Prostate gland (tissue), 2 donors: ENCODE data around the gene SLC16A12. TPM values are rescaled to one million over a fixed set of nuclear protein-coding genes. Genes with fewer than 3 reads are reported as not detected.
"Not testable (repeated sequence)": the region's sequence is repeated elsewhere in the genome, so short reads cannot be mapped to it uniquely, and the experiment has no call there.

Source experiments
- DNase-seq: peaks from one replicate; pipeline ENCODE4 v3.0.0-alpha.2; 2019; ENCODE audit warnings: low spot score
- H3K27ac ChIP-seq, 2 donors: fragments of 200-600 bp; sonication (generic); 2 replicates each; pipeline ENCODE4 v1.5.1; 2017 to 2019
- H3K27me3 ChIP-seq: fragments of 200-600 bp; sonication (generic); replicated peaks from 2 replicates; pipeline ENCODE4 v1.5.1; 2019; ENCODE audit not compliant: insufficient read depth
- H3K36me3 ChIP-seq, 2 donors: fragments of 200-600 bp; sonication (generic); 1 replicate in 1 of 2; 2 replicates in 1 of 2; pipeline versions ENCODE4 v1.5.1 to v1.8.1; 2017 to 2019
- H3K4me1 ChIP-seq: fragments of 200-600 bp; sonication (generic); replicated peaks from 2 replicates; pipeline ENCODE4 v1.5.1; 2019
- H3K4me3 ChIP-seq, 2 donors: fragments of 200-600 bp; sonication (generic); 2 replicates each; pipeline ENCODE4 v1.5.1; 2017 to 2019
- H3K9me3 ChIP-seq: fragments of 200-600 bp; sonication (generic); 2 replicates; pipeline ENCODE4 v1.5.1; 2017
- POLR2A ChIP-seq: fragments of 450-650 bp; IDR thresholded peaks from one replicate; pipeline ENCODE4 v1.6.1; 2016; ENCODE audit warnings: antibody characterized with exemption, mild to moderate bottlenecking
- POLR2AphosphoS5 ChIP-seq: sonication (generic); formaldehyde crosslinking; IDR thresholded peaks from one replicate; pipeline ENCODE4 v1.6.1; 2017; ENCODE audit warnings: antibody characterized with exemption
- WGBS: methylation state at CpG from one replicate; pipeline ENCODE4 v1.1.5; 2018; 5-methylcytosine and 5-hydroxymethylcytosine counted together
- intact Hi-C: fragments of 100-400 bp; cut with DNase I; formaldehyde crosslinking; loops from one replicate; pipeline ENCODE4 v1.14.2; 2022
- total RNA-seq, 2 donors: library from RNA; depleted of rRNA; stranded (reverse); fragments of >200 nt; gene quantifications; one replicate each; pipeline ENCODE4 v1.1.0, GENCODE V29; 2016
- TF ChIP-seq, protein P1 (sequence below), 4 experiments: fragments of 200-600 bp in 2 of 4; fragments of 450-650 bp in 2 of 4; sonication (generic) in 2 of 4; IDR thresholded peaks; 1 replicate in 3 of 4; 2 replicates in 1 of 4; pipeline ENCODE4 v1.5.1; 2016 to 2019; ENCODE audit warnings: antibody characterized with exemption in 4 of 4, mild to moderate bottlenecking in 2 of 4, moderate library complexity in 2 of 4

SLC16A12 gene
- total RNA-seq, 2 donors from 2014 or later: 0.09 to 4.4 TPM

DNA sequence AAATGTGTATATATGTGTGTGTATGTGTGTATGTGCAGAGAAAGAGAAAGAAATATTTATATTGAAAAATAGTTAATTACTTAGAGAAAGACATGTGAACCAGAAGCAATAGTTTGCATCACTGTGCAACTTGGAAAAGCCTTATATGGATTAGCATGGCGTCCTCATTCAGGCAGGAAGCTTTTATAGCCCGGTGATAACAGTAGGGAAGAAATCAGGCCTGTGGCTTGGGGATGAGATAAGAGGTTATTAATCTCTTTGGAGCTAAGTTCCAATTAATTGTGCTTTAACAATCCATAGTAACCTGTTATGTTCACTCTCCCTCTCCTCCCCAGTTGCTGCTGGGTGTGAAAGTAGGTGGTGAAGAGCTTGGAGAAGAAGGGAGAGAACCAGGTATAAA is 84.5 kb downstream of the SLC16A12 start:
- H3K4me3 ChIP-seq: no peak overlapping the region
- WGBS: 97% methylated on average over 2 of the region's 2 CpGs
- intact Hi-C loops: no loop called here

DNA sequence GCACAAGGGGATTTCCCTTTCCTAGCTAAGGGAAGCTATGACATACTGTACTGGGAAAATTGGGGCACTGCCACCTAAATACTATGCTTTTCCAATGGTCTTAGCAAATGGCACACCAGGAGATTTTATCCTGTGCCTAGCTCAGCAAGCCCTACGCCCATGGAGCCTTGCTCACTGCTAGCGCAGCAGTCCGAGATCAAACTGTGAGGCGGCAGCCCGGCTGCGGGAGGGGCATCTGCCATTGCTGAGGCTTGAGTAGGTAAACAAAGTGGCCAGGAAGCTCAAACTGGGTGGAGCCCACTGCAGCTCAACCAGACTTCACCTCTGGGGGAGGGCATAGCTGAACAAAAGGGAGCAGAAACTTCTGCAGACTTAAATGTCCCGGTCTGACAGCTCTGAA is 90.6 kb downstream of the SLC16A12 start:
- H3K9me3 ChIP-seq, H3K27ac ChIP-seq, H3K4me3 ChIP-seq, H3K27me3 ChIP-seq, intact Hi-C loops, H3K36me3 ChIP-seq, DNase-seq, H3K4me1 ChIP-seq: not testable (repeated sequence)
- WGBS: 94% methylated on average over 7 of the region's 7 CpGs

More for the DNA sequence above, 84.5 kb downstream of the SLC16A12 start:
- Histone ChIP-seq H3K27ac (no peak overlapping the region), H3K27me3 (no peaks in the 10 kb centered on the region), H3K4me1 (no peaks in the 10 kb centered on the region), H3K9me3 (no peaks in the 10 kb centered on the region), H3K36me3 (no peaks in the 10 kb centered on the region)
- TF ChIP-seq, protein P1, sequence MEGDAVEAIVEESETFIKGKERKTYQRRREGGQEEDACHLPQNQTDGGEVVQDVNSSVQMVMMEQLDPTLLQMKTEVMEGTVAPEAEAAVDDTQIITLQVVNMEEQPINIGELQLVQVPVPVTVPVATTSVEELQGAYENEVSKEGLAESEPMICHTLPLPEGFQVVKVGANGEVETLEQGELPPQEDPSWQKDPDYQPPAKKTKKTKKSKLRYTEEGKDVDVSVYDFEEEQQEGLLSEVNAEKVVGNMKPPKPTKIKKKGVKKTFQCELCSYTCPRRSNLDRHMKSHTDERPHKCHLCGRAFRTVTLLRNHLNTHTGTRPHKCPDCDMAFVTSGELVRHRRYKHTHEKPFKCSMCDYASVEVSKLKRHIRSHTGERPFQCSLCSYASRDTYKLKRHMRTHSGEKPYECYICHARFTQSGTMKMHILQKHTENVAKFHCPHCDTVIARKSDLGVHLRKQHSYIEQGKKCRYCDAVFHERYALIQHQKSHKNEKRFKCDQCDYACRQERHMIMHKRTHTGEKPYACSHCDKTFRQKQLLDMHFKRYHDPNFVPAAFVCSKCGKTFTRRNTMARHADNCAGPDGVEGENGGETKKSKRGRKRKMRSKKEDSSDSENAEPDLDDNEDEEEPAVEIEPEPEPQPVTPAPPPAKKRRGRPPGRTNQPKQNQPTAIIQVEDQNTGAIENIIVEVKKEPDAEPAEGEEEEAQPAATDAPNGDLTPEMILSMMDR (IDR thresholded peaks at IDR 0.05): no peak
- TF ChIP-seq POLR2A (no peak), POLR2AphosphoS5 (no peak)
- DNase-seq: no peak

DNA sequence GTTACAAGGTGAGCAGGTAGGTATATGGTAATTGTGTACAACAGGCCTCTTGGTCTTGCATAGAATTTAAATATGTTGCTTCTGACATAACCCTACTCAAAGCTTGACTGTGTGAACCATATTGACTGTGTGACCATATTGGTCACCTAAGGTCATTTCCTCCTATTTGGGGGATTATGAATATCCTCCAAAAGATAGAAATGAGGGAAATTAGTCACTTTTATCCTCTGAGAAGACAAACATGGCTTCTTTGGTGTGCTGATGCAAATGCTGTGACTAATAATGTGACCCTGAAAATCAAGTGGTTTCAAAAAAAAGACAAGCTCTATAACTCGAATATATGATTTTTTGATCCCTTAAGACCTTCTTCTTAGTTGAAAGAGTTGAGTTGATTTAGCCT is 93.1 kb downstream of the SLC16A12 start:
- no peaks in the 10 kb centered on the region for H3K27me3 ChIP-seq
- no peaks in the 10 kb centered on the region for H3K9me3 ChIP-seq
- 86% methylated on average over 1 of the region's 1 CpG for WGBS
- DNase-seq: no peak
- intact Hi-C loops: no loop called here
- no peaks in the 10 kb centered on the region for H3K36me3 ChIP-seq
- H3K27ac ChIP-seq: no peak overlapping the region
- no peak for TF ChIP-seq POLR2AphosphoS5
- TF ChIP-seq POLR2A: no peak
- TF ChIP-seq, protein P1 (IDR thresholded peaks at IDR 0.05): no peak
- no peaks in the 10 kb centered on the region for H3K4me1 ChIP-seq
- no peak overlapping the region for H3K4me3 ChIP-seq

DNA sequence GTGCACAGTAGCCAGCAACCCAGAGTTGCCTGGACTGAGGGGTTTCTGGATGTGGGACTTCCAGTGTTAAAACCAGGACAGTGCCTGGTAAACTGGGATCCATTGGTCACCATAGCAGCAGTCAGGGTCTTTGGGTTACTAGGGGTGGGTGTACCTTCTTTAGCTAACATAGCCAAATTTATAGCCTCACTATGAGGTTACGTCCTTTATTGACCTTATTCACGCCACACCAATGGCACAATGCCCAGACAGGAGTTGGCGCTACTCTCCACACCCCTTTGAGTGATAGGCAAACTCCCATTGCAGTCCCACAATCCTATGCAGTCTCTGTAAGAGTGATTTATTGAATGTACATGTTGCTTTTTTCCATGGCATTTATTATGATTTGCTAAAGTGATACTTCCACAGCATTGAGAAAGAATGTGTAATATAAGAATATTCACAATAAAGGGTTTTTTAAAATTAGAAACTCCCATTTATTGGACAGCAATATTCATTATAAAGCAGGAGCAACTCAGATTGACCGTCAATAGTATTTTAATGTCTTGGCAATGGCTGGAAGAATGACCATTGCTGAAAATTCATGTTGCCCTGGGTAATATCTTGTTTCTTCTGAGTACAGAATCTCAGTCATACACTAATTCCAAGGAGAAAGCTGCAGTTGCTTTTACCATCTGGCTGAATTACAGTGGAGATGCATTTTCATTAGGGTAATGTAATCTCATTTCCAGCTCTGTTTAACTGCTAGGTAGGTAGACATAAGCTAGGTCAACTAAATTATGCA is 95.0 kb downstream of the SLC16A12 start:
- Histone ChIP-seq H3K27me3 (no peaks in the 10 kb centered on the region), H3K36me3 (no peaks in the 10 kb centered on the region), H3K27ac (no peak overlapping the region), H3K4me1 (no peaks in the 10 kb centered on the region), H3K9me3 (no peaks in the 10 kb centered on the region), H3K4me3 (no peak overlapping the region)
- WGBS: 73% methylated on average over 4 of the region's 4 CpGs
- intact Hi-C loops: no loop called here
- TF ChIP-seq, protein P1 (IDR thresholded peaks at IDR 0.05): no peak
- TF ChIP-seq POLR2A (no peak), POLR2AphosphoS5 (no peak)
- no peak for DNase-seq

DNA sequence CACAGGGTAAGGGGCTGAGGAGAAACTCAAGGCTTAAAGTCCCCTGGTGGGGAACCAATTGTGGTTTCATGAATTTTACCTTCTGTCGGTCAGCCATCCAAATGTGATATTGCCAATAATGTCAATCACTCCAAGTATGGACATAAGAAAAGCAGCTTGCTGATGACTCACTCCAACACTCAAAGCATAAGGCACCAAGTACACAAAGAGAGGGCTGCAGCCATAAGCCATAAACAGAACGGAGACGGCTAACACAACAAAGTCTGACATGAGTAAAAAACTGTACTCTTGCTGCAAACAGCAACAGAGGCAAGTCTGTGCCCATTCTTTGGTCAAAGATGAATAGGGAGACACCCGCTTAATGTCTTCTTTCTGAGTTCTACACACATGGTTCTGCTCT is 96.9 kb downstream of the SLC16A12 start:
- no peaks in the 10 kb centered on the region for H3K27me3 ChIP-seq
- no peak overlapping the region for H3K27ac ChIP-seq
- intact Hi-C loops: no loop called here
- WGBS: 76% methylated on average over 4 of the region's 4 CpGs
- no peak for DNase-seq
- H3K9me3 ChIP-seq: no peaks in the 10 kb centered on the region
- no peak overlapping the region for H3K4me3 ChIP-seq
- H3K36me3 ChIP-seq: no peaks in the 10 kb centered on the region
- no peak for TF ChIP-seq POLR2A
- TF ChIP-seq, protein P1 (IDR thresholded peaks at IDR 0.05): no peak
- TF ChIP-seq POLR2AphosphoS5: no peak
- H3K4me1 ChIP-seq: no peaks in the 10 kb centered on the region
